ENCODE results near the gene NLRC5. TPM values are rescaled to one million over a fixed set of nuclear protein-coding genes. Genes with fewer than 3 reads are reported as not detected.

Gene NLRC5
- total and polyA plus RNA-seq, 9 of the 15 experiments (the other 6 are each of a cell fraction or from before 2014, with no cell fraction given), result 0.59 to 0.71 TPM; not detected in 7

GRCh38 chr16:56948234-56948633 is 41.1 kb upstream of the NLRC5 start:
- DNase-seq (ENCODE audit: extremely low read depth in 1 of 4, low spot score in 3 of 4), result no peak

DNA sequence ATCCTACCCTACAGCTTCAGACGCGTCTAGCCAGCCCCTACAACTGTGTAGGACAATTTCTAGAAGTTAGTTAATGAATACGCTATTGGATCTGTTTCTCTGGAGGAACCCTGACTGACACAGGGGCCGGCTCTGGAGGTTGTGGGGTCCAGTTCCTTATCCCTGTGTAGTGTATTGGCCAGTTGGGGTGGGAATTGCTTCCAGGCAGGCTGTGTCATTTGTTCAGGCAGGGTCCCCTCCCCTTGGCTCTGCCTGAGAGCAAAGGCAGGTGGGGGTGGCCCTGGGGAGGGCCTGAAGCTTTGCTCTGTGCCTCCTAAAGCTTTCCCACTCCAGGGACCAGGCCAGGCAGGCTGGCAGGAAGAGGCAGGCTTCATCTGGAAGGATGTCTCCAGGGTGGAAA is 39.3 kb upstream of the NLRC5 start:
- FAIRE-seq, result no peak
- Histone ChIP-seq H3K9me1 (ENCODE audit: control insufficient read depth, insufficient read depth, low read length) (no peaks in the 10 kb centered on the region), H3K36me3 (ENCODE audit: control insufficient read depth, insufficient read depth, low read length) (peaks cover 4% of the 10 kb centered on the region; the same call in 2 of the 3 replicates), H3K9ac (ENCODE audit: insufficient read depth in 1 of 2, low read depth in 2 of 2, low read length in 2 of 2) (peak overlapping the region in 1 of 2 experiments; percentile 32; a peak in 2 of 4 replicates), H3K4me2 (ENCODE audit: insufficient read depth, low read length) (no peak overlapping the region), H3K4me3 (no peak overlapping the region), H3K79me2 (ENCODE audit: control insufficient read depth, insufficient read depth, low read length) (no peaks in the 10 kb centered on the region), H3K4me1 (replicated peaks in 1 of 2; ENCODE audit: control insufficient read depth in 2 of 2, insufficient read depth in 2 of 2, low read length in 2 of 2) (no peaks in the 10 kb centered on the region), H3K27ac (ENCODE audit: extremely low read depth, low read depth, low read length) (no peak overlapping the region), H2AFZ (ENCODE audit: low read depth, low read length) (no peak overlapping the region), H3K27me3 (ENCODE audit: control insufficient read depth in 2 of 2, insufficient read depth in 2 of 2, low read length in 2 of 2) (no peaks in the 10 kb centered on the region; a peak in 1 of 5 replicates), H4K20me1 (replicated peaks; ENCODE audit: control insufficient read depth, insufficient read depth, low read length) (no peaks in the 10 kb centered on the region), H3K9me3 (replicated peaks; ENCODE audit: control insufficient read depth, insufficient read depth, low read depth, low read length) (no peaks in the 10 kb centered on the region)
- WGBS (ENCODE audit: insufficient coverage, low coverage, missing lambda C conversion rate), result 33% methylated on average over 4 of the region's 4 CpGs
- intact Hi-C loops (cut with micrococcal nuclease) (no loop called here), in situ Hi-C loops (cut with MboI) (loop anchor here (5.0 kb wide), 1 partner anchor 83 kb away; the partner anchor contains the start of gene SLC12A3)
- CTCF ChIA-PET (ENCODE audit: low intra/inter-chr PET ratio), result interaction anchor here (1.9 kb wide), 1 partner anchor 83 kb away, joined by 16 read pairs; no protein-coding TSS in a partner anchor
- BruUV-seq (replicated peaks), result no TSS peak
- POLR2A ChIA-PET, result interaction anchor here (0.7 to 2.3 kb wide), 6 partner anchors 8 to 16 kb away, joined by 3 to 7 read pairs (median 4); no protein-coding TSS in a partner anchor
- no peak for ATAC-seq
- no peak for DNase-seq (ENCODE audit: extremely low read depth in 1 of 4, low spot score in 3 of 4)
- TF ChIP-seq ZNF449 (CRISPR knock-in tag; IDR thresholded peaks at IDR 0.05), result no peak
- TF ChIP-seq ESRRA (IDR thresholded peaks at IDR 0.05; ENCODE audit: borderline replicate concordance, low read depth), result no peak
- no peak for TF ChIP-seq ZNF23 (CRISPR knock-in tag; IDR thresholded peaks at IDR 0.05)
- no peak for TF ChIP-seq ZNF280A (IDR thresholded peaks at IDR 0.05; ENCODE audit: low read depth, partially characterized antibody)
- no peak for TF ChIP-seq HNRNPLL (IDR thresholded peaks at IDR 0.05; ENCODE audit: low read depth, low read length, poor library complexity, severe bottlenecking)
- no peak for TF ChIP-seq RBM34 (IDR thresholded peaks at IDR 0.05; ENCODE audit: borderline replicate concordance, insufficient read depth, low read length)
- TF ChIP-seq, protein P1, sequence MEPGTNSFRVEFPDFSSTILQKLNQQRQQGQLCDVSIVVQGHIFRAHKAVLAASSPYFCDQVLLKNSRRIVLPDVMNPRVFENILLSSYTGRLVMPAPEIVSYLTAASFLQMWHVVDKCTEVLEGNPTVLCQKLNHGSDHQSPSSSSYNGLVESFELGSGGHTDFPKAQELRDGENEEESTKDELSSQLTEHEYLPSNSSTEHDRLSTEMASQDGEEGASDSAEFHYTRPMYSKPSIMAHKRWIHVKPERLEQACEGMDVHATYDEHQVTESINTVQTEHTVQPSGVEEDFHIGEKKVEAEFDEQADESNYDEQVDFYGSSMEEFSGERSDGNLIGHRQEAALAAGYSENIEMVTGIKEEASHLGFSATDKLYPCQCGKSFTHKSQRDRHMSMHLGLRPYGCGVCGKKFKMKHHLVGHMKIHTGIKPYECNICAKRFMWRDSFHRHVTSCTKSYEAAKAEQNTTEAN (CRISPR knock-in tag; IDR thresholded peaks at IDR 0.05), result no peak
- TF ChIP-seq SNRNP70 (optimal IDR thresholded peaks at IDR 0.05; ENCODE audit: low read depth, low read length), result no peak
- TF ChIP-seq ZKSCAN8 (CRISPR knock-in tag; IDR thresholded peaks at IDR 0.05), result no peak

More at GRCh38 chr16:56948234-56948633, 41.1 kb upstream of the NLRC5 start:
- FAIRE-seq, result no peak
- intact Hi-C loops (cut with micrococcal nuclease) (no loop called here), in situ Hi-C loops (cut with MboI) (no loop called here)
- Histone ChIP-seq H2AFZ (ENCODE audit: low read depth, low read length) (no peak overlapping the region), H3K9ac (ENCODE audit: insufficient read depth in 1 of 2, low read depth in 2 of 2, low read length in 2 of 2) (no peak overlapping the region), H3K4me3 (no peak overlapping the region), H3K4me2 (ENCODE audit: insufficient read depth, low read length) (no peak overlapping the region), H3K4me1 (replicated peaks in 1 of 2; ENCODE audit: control insufficient read depth in 2 of 2, insufficient read depth in 2 of 2, low read length in 2 of 2) (no peaks in the 10 kb centered on the region), H3K27ac (ENCODE audit: extremely low read depth, low read depth, low read length) (no peak overlapping the region), H3K9me1 (ENCODE audit: control insufficient read depth, insufficient read depth, low read length) (no peaks in the 10 kb centered on the region), H3K79me2 (ENCODE audit: control insufficient read depth, insufficient read depth, low read length) (no peaks in the 10 kb centered on the region), H3K9me3 (replicated peaks; ENCODE audit: control insufficient read depth, insufficient read depth, low read depth, low read length) (no peaks in the 10 kb centered on the region), H3K36me3 (ENCODE audit: control insufficient read depth, insufficient read depth, low read length) (peaks cover 22% of the 10 kb centered on the region), H4K20me1 (replicated peaks; ENCODE audit: control insufficient read depth, insufficient read depth, low read length) (0 out of 2 replicates have a peak, but pooled peaks cover under 1% of the 10 kb centered on the region), H3K27me3 (ENCODE audit: control insufficient read depth in 2 of 2, insufficient read depth in 2 of 2, low read length in 2 of 2) (no peaks in the 10 kb centered on the region; a peak in 1 of 5 replicates)
- WGBS (ENCODE audit: insufficient coverage, low coverage, missing lambda C conversion rate), result 71% methylated on average over 5 of the region's 6 CpGs
- no peak for ATAC-seq
- ChIA-PET POLR2A (interaction anchor here (0.6 to 8.4 kb wide), 5 partner anchors 11 to 374 kb away, joined by 3 to 102 read pairs (median 4); partner anchors contain the start of gene HERPUD1), CTCF (ENCODE audit: low intra/inter-chr PET ratio) (no interaction called here)
- TF ChIP-seq ZFP1 (CRISPR knock-in tag; IDR thresholded peaks at IDR 0.05), result no peak
- no TSS peak for BruUV-seq (replicated peaks)
